Coronary artery (tissue), 2 donors: ENCODE measurements around the gene FBRSL1.
"Not testable (repeated sequence)": the region's sequence is repeated elsewhere in the genome, so short reads cannot be mapped to it uniquely, and the experiment has no call there.

Experiments used
- DNase-seq: peaks from one replicate; pipeline ENCODE4 v3.0.0-alpha.2; 2017; ENCODE audit warnings: low spot score
- H3K27ac ChIP-seq, 2 donors: fragments of 200-600 bp; sonication (generic); one replicate each; pipeline ENCODE4 v1.5.1; 2016 to 2019
- H3K4me3 ChIP-seq: fragments of 200-600 bp; sonication (generic); 2 replicates; pipeline ENCODE4 v1.5.1; 2016; ENCODE audit warnings: mild to moderate bottlenecking, moderate library complexity
- CTCF ChIP-seq: fragments of 200-600 bp; sonication (generic); IDR thresholded peaks from one replicate; pipeline ENCODE4 v1.5.1; 2019; ENCODE audit warnings: antibody characterized with exemption

FBRSL1 gene

GRCh38 chr12:132472386-132472785 lies 17.6 kb upstream of the FBRSL1 start:
- DNase-seq, result no peak

GRCh38 chr12:132474237-132474741 lies 15.7 kb upstream of the FBRSL1 start:
- no peak overlapping the region for H3K27ac ChIP-seq
- no peak for TF ChIP-seq CTCF
- H3K4me3 ChIP-seq, result peak overlapping the region; percentile 4
- no peak for DNase-seq

More at GRCh38 chr12:132472386-132472785, 17.6 kb upstream of the FBRSL1 start:
- Histone ChIP-seq H3K4me3 (no peak overlapping the region), H3K27ac (no peak overlapping the region)
- TF ChIP-seq CTCF, result no peak

GRCh38 chr12:132474799-132475303 lies 15.1 kb upstream of the FBRSL1 start:
- H3K27ac ChIP-seq, DNase-seq, H3K4me3 ChIP-seq: not testable (repeated sequence)

- H3K27ac ChIP-seq, result no peak overlapping the region
- H3K4me3 ChIP-seq, result no peak overlapping the region
- TF ChIP-seq CTCF, result no peak
- no peak for DNase-seq
Observed at GRCh38 chr12:132475304-132476037, 14.5 kb upstream of the FBRSL1 start.

- DNase-seq, result no peak
- Histone ChIP-seq H3K4me3 (no peak overlapping the region), H3K27ac (no peak overlapping the region)
- no peak for TF ChIP-seq CTCF
Observed at GRCh38 chr12:132476038-132476414, 13.9 kb upstream of the FBRSL1 start.

GRCh38 chr12:132476421-132476820 lies 13.5 kb upstream of the FBRSL1 start:
- Histone ChIP-seq H3K27ac (no peak overlapping the region), H3K4me3 (no peak overlapping the region)
- DNase-seq, result no peak
- TF ChIP-seq CTCF, result no peak

- no peak for TF ChIP-seq CTCF
- no peak overlapping the region for H3K27ac ChIP-seq
- H3K4me3 ChIP-seq, result no peak overlapping the region
- no peak for DNase-seq
Observed at GRCh38 chr12:132477017-132477702, 12.8 kb upstream of the FBRSL1 start.
